HL-60 (cell line): Measurements from ENCODE around the gene AANAT.

Source experiments
- GABPA ChIP-seq: IDR thresholded peaks from 2 replicates; pipeline ENCODE4 v1.6.1; 2012; ENCODE audit warnings: low read depth
- POLR2AphosphoS5 ChIP-seq: IDR thresholded peaks from 2 replicates; pipeline ENCODE4 v1.6.1; 2012; ENCODE audit warnings: low read depth
- TF ChIP-seq, protein P1 (sequence below): IDR thresholded peaks from one replicate; pipeline ENCODE4 v1.5.1; 2011; ENCODE audit warnings: low read length, control low read depth, inconsistent platforms; ENCODE audit not compliant: insufficient read depth
- TF ChIP-seq, protein P2 (sequence below): IDR thresholded peaks from 2 replicates; pipeline ENCODE4 v1.6.1; 2012; ENCODE audit warnings: low read depth; ENCODE audit not compliant: insufficient replicate concordance

DNA sequence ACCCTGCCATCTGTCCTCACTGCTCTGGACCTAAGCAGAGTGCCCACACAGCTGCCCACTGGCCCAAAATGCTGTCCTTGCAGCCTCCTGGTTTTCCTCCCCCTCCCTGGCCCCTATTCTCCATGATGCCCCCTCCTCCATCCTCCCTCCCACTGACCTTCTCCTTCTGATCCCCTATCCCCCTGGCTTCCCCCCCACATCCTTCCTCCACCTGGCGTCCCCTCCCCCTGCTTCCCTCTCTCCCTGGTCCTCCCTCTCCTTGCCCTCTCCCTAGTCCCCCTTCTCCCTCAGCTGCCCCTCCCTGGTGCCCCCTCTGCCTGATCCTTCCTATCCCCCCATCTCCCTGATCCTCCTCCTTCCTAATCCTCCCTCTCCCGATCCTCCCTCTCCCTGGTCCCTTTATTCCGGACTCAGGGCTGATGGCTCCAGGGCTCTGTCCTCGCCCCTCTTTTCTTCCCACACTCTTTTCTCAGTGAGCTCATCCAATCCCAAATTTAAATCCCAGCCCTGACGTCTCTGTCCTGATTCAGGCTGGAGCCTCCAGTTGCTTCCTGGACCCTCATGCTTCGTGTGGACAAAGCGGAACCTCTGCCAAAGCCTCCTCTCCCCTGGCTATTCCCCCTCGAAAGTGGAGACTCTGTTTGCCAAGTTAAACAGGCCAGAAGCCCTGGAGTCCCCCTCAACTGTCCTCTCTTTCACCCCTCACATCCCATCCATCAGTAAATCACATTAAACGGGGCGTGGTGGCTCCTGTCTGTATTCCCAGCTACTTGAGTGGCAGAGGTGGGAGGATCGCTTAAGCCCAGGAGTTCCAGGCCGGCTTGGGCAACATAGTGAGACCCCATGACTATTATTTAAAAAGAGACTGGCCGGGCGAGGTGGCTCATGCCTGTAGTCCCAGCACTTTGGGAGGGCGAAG lies 51.9 kb downstream of the AANAT start:
- TF ChIP-seq, protein P1, sequence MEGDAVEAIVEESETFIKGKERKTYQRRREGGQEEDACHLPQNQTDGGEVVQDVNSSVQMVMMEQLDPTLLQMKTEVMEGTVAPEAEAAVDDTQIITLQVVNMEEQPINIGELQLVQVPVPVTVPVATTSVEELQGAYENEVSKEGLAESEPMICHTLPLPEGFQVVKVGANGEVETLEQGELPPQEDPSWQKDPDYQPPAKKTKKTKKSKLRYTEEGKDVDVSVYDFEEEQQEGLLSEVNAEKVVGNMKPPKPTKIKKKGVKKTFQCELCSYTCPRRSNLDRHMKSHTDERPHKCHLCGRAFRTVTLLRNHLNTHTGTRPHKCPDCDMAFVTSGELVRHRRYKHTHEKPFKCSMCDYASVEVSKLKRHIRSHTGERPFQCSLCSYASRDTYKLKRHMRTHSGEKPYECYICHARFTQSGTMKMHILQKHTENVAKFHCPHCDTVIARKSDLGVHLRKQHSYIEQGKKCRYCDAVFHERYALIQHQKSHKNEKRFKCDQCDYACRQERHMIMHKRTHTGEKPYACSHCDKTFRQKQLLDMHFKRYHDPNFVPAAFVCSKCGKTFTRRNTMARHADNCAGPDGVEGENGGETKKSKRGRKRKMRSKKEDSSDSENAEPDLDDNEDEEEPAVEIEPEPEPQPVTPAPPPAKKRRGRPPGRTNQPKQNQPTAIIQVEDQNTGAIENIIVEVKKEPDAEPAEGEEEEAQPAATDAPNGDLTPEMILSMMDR, result no peak
- TF ChIP-seq, protein P2, sequence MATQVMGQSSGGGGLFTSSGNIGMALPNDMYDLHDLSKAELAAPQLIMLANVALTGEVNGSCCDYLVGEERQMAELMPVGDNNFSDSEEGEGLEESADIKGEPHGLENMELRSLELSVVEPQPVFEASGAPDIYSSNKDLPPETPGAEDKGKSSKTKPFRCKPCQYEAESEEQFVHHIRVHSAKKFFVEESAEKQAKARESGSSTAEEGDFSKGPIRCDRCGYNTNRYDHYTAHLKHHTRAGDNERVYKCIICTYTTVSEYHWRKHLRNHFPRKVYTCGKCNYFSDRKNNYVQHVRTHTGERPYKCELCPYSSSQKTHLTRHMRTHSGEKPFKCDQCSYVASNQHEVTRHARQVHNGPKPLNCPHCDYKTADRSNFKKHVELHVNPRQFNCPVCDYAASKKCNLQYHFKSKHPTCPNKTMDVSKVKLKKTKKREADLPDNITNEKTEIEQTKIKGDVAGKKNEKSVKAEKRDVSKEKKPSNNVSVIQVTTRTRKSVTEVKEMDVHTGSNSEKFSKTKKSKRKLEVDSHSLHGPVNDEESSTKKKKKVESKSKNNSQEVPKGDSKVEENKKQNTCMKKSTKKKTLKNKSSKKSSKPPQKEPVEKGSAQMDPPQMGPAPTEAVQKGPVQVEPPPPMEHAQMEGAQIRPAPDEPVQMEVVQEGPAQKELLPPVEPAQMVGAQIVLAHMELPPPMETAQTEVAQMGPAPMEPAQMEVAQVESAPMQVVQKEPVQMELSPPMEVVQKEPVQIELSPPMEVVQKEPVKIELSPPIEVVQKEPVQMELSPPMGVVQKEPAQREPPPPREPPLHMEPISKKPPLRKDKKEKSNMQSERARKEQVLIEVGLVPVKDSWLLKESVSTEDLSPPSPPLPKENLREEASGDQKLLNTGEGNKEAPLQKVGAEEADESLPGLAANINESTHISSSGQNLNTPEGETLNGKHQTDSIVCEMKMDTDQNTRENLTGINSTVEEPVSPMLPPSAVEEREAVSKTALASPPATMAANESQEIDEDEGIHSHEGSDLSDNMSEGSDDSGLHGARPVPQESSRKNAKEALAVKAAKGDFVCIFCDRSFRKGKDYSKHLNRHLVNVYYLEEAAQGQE, result no peak
- TF ChIP-seq POLR2AphosphoS5, result no peak
- TF ChIP-seq GABPA, result no peak
